H9 (cell line): ENCODE results near the gene RNF175. TPM values are rescaled to one million over a fixed set of nuclear protein-coding genes. Genes with fewer than 3 reads are reported as not detected.
A peak's percentile ranks its signal among the peaks of the same experiment; 100 is the strongest.

ENCODE experiments used
- DNase-seq: peaks from one replicate; pipeline ENCODE4 v3.0.0-alpha.2; 2017
- H2AFZ ChIP-seq: one replicate; pipeline ENCODE4 v1.6.1; 2013; ENCODE audit warnings: mild to moderate bottlenecking, low read length, control low read depth, moderate library complexity
- H2AK5ac ChIP-seq: 2 replicates; pipeline ENCODE4 v1.6.1; 2013; ENCODE audit warnings: low read length, control low read depth, mixed read lengths; ENCODE audit not compliant: insufficient read length
- H2BK120ac ChIP-seq: one replicate; pipeline ENCODE4 v1.6.1; 2013; ENCODE audit warnings: low read depth, mild to moderate bottlenecking, low read length, control low read depth, inconsistent platforms; ENCODE audit not compliant: poor library complexity, severe bottlenecking
- H2BK12ac ChIP-seq: 2 replicates; pipeline ENCODE4 v1.6.1; 2013; ENCODE audit warnings: low read length, control low read depth, mixed read lengths, low read depth; ENCODE audit not compliant: insufficient read length
- H2BK15ac ChIP-seq: 2 replicates; pipeline ENCODE4 v1.6.1; 2013; ENCODE audit warnings: low read depth, low read length, control low read depth
- H2BK20ac ChIP-seq: one replicate; pipeline ENCODE4 v1.6.1; 2013; ENCODE audit warnings: low read depth, mild to moderate bottlenecking, low read length, control low read depth, inconsistent platforms; ENCODE audit not compliant: poor library complexity, severe bottlenecking
- H2BK5ac ChIP-seq: 2 replicates; pipeline ENCODE4 v1.6.1; 2013; ENCODE audit warnings: low read length, control low read depth, mixed read lengths; ENCODE audit not compliant: insufficient read length
- H3K14ac ChIP-seq: 2 replicates; pipeline ENCODE4 v1.6.1; 2013; ENCODE audit warnings: low read length, control low read depth; ENCODE audit not compliant: insufficient read depth
- H3K18ac ChIP-seq: 2 replicates; pipeline ENCODE4 v1.6.1; 2013; ENCODE audit warnings: low read depth, mild to moderate bottlenecking, mixed read lengths, low read length, control low read depth; ENCODE audit not compliant: insufficient read length
- H3K23ac ChIP-seq: 2 replicates; pipeline ENCODE4 v1.6.1; 2013; ENCODE audit warnings: low read length, control low read depth, mixed read lengths, low read depth; ENCODE audit not compliant: insufficient read length
- H3K23me2 ChIP-seq: 2 replicates; pipeline ENCODE4 v1.6.1; 2013; ENCODE audit warnings: low read depth, mild to moderate bottlenecking, mixed read lengths, low read length, control low read depth; ENCODE audit not compliant: insufficient read length, poor library complexity, severe bottlenecking
- H3K27ac ChIP-seq: 2 replicates; pipeline ENCODE4 v1.5.1; 2013; ENCODE audit warnings: low read length, control low read depth, mixed read lengths, low read depth; ENCODE audit not compliant: insufficient read length
- H3K27me3 ChIP-seq: 2 replicates; pipeline ENCODE4 v1.6.1; 2013; ENCODE audit warnings: low read length, control low read depth, inconsistent platforms; ENCODE audit not compliant: insufficient read depth
- H3K4ac ChIP-seq: 2 replicates; pipeline ENCODE4 v1.6.1; 2013; ENCODE audit warnings: low read depth, mild to moderate bottlenecking, control low read depth, inconsistent platforms, low read length, moderate library complexity
- H3K4me1 ChIP-seq: 2 replicates; pipeline ENCODE4 v1.6.1; 2013; ENCODE audit warnings: low read length, control low read depth, inconsistent platforms; ENCODE audit not compliant: insufficient read depth
- H3K4me2 ChIP-seq: 2 replicates; pipeline ENCODE4 v1.6.1; 2013; ENCODE audit warnings: low read length, control low read depth, mixed read lengths; ENCODE audit not compliant: insufficient read length, insufficient read depth
- H3K56ac ChIP-seq: 2 replicates; pipeline ENCODE4 v1.6.1; 2013; ENCODE audit warnings: low read depth, mild to moderate bottlenecking, mixed read lengths, low read length, control low read depth; ENCODE audit not compliant: insufficient read length
- H3K79me1 ChIP-seq: 2 replicates; pipeline ENCODE4 v1.6.1; 2013; ENCODE audit warnings: low read depth, mild to moderate bottlenecking, moderate library complexity, low read length, control low read depth, inconsistent platforms; ENCODE audit not compliant: insufficient read depth, poor library complexity, severe bottlenecking
- H3K79me2 ChIP-seq: 2 replicates; pipeline ENCODE4 v1.6.1; 2013; ENCODE audit warnings: low read length, control low read depth, inconsistent platforms; ENCODE audit not compliant: insufficient read depth
- H3K9ac ChIP-seq: 2 replicates; pipeline ENCODE4 v1.6.1; 2013; ENCODE audit warnings: low read length, control low read depth, mixed read lengths; ENCODE audit not compliant: insufficient read length; ENCODE audit errors: extremely low read depth
- H3K9me3 ChIP-seq: one replicate; pipeline ENCODE4 v1.6.1; 2013; ENCODE audit warnings: low read depth, low read length, inconsistent platforms; ENCODE audit not compliant: control insufficient read depth
- H3T11ph ChIP-seq: one replicate; pipeline ENCODE4 v1.6.1; 2013; ENCODE audit warnings: mild to moderate bottlenecking, low read length, control low read depth, inconsistent platforms
- H4K20me1 ChIP-seq: one replicate; pipeline ENCODE4 v1.6.1; 2013; ENCODE audit not compliant: control insufficient read depth, insufficient read length, insufficient read depth
- H4K5ac ChIP-seq: 2 replicates; pipeline ENCODE4 v1.6.1; 2013; ENCODE audit warnings: low read depth, mild to moderate bottlenecking, mixed read lengths, low read length, control low read depth; ENCODE audit not compliant: insufficient read length
- H4K8ac ChIP-seq: replicated peaks from 2 replicates; pipeline ENCODE4 v1.6.1; 2013; ENCODE audit warnings: low read length, control low read depth, mixed read lengths, low read depth; ENCODE audit not compliant: insufficient read length
- H4K91ac ChIP-seq: 2 replicates; pipeline ENCODE4 v1.6.1; 2013; ENCODE audit warnings: low read depth, mild to moderate bottlenecking, moderate library complexity, mixed read lengths, low read length, control low read depth; ENCODE audit not compliant: insufficient read length
- H3K27ac Mint-ChIP-seq, 3 experiments: 2 replicates in 2 of 3; 3 replicates in 1 of 3; pipeline ENCODE4 v1.8.0; 2020 to 2021; ENCODE audit warnings: mixed read lengths in 3 of 3, mild to moderate bottlenecking in 1 of 3, moderate library complexity in 1 of 3
- H3K27me3 Mint-ChIP-seq: 2 replicates; pipeline ENCODE4 v1.8.0; 2021; ENCODE audit warnings: low read depth, mild to moderate bottlenecking, moderate library complexity, mixed read lengths
- H3K36me3 Mint-ChIP-seq, 3 experiments: 2 replicates in 2 of 3; 3 replicates in 1 of 3; pipeline ENCODE4 v1.8.0; 2020 to 2021; ENCODE audit warnings: low read depth in 3 of 3, mixed read lengths in 3 of 3; ENCODE audit not compliant: insufficient read depth in 1 of 3
- H3K4me1 Mint-ChIP-seq, 2 experiments: 2 replicates each; pipeline ENCODE4 v1.8.0; 2020; ENCODE audit warnings: mixed read lengths in 2 of 2
- H3K4me3 Mint-ChIP-seq, 2 experiments: 2 replicates in 1 of 2; 3 replicates in 1 of 2; pipeline ENCODE4 v1.8.0; 2020 to 2021; ENCODE audit warnings: mild to moderate bottlenecking in 2 of 2, mixed read lengths in 2 of 2, moderate library complexity in 1 of 2
- H3K9me3 Mint-ChIP-seq, 2 experiments: 2 replicates in 1 of 2; 3 replicates in 1 of 2; pipeline ENCODE4 v1.8.0; 2020; ENCODE audit warnings: mild to moderate bottlenecking in 2 of 2, mixed read lengths in 2 of 2, moderate library complexity in 1 of 2
- CTCF ChIP-seq: fragments of 200-600 bp; sonication (generic); conservative IDR thresholded peaks from 3 replicates; pipeline ENCODE4 v1.8.0; 2021; ENCODE audit warnings: antibody characterized with exemption, mild to moderate bottlenecking
- WGBS: extraction: QIAGEN DNeasy Blood & Tissue Kit; methylation state at CpG from one replicate; pipeline ENCODE4 v1.1.7; 2013; ENCODE audit warnings: missing lambda C conversion rate, low lambda C conversion rate, mixed read lengths; ENCODE audit not compliant: insufficient read length; ENCODE audit errors: extremely low coverage; 5-methylcytosine and 5-hydroxymethylcytosine counted together
- total RNA-seq: library from RNA; stranded (reverse); gene quantifications from 2 replicates; pipeline ENCODE4 v1.2.1, GENCODE V29; 2021

The RNF175 gene
- total RNA-seq, 1 experiment from 2014 or later, result 4.3 TPM

GRCh38 chr4:153683763-153684181 is 76.1 kb downstream of the RNF175 start:
- DNase-seq, result no peak
- Histone ChIP-seq H3K4me1 (no peaks in the 10 kb centered on the region; the same call in 1 of the 2 replicates), H3K4me2 (peak overlapping the region; percentile 81), H2BK5ac (no peak overlapping the region), H2AFZ (no peak overlapping the region), H4K91ac (no peak overlapping the region), H3K4ac (no peak overlapping the region), H3K79me1 (no peaks in the 10 kb centered on the region), H3K14ac (no peak overlapping the region; the same call in 1 of the 2 replicates), H4K5ac (no peak overlapping the region), H3K27ac (no peak overlapping the region), H2AK5ac (no peak overlapping the region), H3K9me3 (peaks cover 15% of the 10 kb centered on the region), H3K23me2 (peaks cover 15% of the 10 kb centered on the region), H3T11ph (no peak overlapping the region), H3K27me3 (peaks cover 20% of the 10 kb centered on the region), H3K18ac (no peak overlapping the region), H2BK20ac (no peak overlapping the region), H2BK15ac (no peak overlapping the region), H3K56ac (no peak overlapping the region), H3K79me2 (no peaks in the 10 kb centered on the region), H4K8ac (no peak overlapping the region), H2BK12ac (no peak overlapping the region), H3K9ac (no peak overlapping the region), H4K20me1 (no peaks in the 10 kb centered on the region), H3K23ac (no peak overlapping the region), H2BK120ac (no peak overlapping the region)
- no peak for TF ChIP-seq CTCF
- Mint-ChIP-seq H3K4me3 (peak overlapping the region; percentile 58 to 74), H3K36me3 (peaks cover 15 to 17% (median 15%) of the 10 kb centered on the region in 3 experiments), H3K27me3 (peaks cover 65% of the 10 kb centered on the region), H3K4me1 (peaks cover 11% of the 10 kb centered on the region in 2 experiments), H3K9me3 (peaks cover 17 to 32% of the 10 kb centered on the region in 2 experiments), H3K27ac (no peak overlapping the region)
- WGBS, result no CpG with 5 or more reads among the region's 27 CpGs
